ENCODE measurements around the gene CYYR1. TPM values are rescaled to one million over a fixed set of nuclear protein-coding genes. Genes with fewer than 3 reads are reported as not detected.

CYYR1 gene
- total and polyA plus RNA-seq, 2 experiments from 2014 or later: 0.19 TPM; not detected in 1

GRCh38 chr21:26572076-26572701 lies 897 bp downstream of the CYYR1 start:
- Histone ChIP-seq H3F3A (ENCODE audit: insufficient read depth) (no peaks in the 10 kb centered on the region), H3K9me3 (ENCODE audit: low read depth) (no peaks in the 10 kb centered on the region), H3K36me3 (ENCODE audit: low read depth) (no peaks in the 10 kb centered on the region), H3K27ac (no peak overlapping the region), H3K4me1 (ENCODE audit: insufficient read depth) (no peaks in the 10 kb centered on the region), H2AFZ (peak overlapping the region; percentile 71), H3K79me2 (ENCODE audit: insufficient read depth) (no peaks in the 10 kb centered on the region), H3K27me3 (replicated peaks; ENCODE audit: insufficient read depth) (peaks cover 34% of the 10 kb centered on the region), H3K9ac (no peak overlapping the region), H3K9me2 (ENCODE audit: insufficient read depth) (no peaks in the 10 kb centered on the region), H3K4me3 (peak overlapping the region; percentile 57), H4K20me1 (ENCODE audit: insufficient read depth) (no peaks in the 10 kb centered on the region), H3K4me2 (ENCODE audit: unreplicated experiment) (peak overlapping the region; percentile 66)
- in situ Hi-C loops (cut with MboI): no loop called here
- TF ChIP-seq EZH2phosphoT487 (IDR thresholded peaks at IDR 0.05; ENCODE audit: insufficient read depth, low read depth): no peak
- peak; percentile 76 for TF ChIP-seq EZH2 (IDR thresholded peaks at IDR 0.05; ENCODE audit: insufficient read depth, poor library complexity, severe bottlenecking)
- WGBS, 2 experiments (ENCODE audit: low coverage in 1 of 2, low lambda C conversion rate in 2 of 2, missing lambda C conversion rate in 2 of 2): 25 to 32% methylated on average over 11 of the region's 11 CpGs
- DNase-seq: no peak

- Histone ChIP-seq H3K4me3 (no peak overlapping the region), H2AFZ (no peak overlapping the region), H3K27me3 (replicated peaks; ENCODE audit: insufficient read depth) (peaks cover 34% of the 10 kb centered on the region), H3K9me3 (ENCODE audit: low read depth) (no peaks in the 10 kb centered on the region), H3K9ac (no peak overlapping the region), H3K27ac (no peak overlapping the region), H3K9me2 (ENCODE audit: insufficient read depth) (no peaks in the 10 kb centered on the region), H3K36me3 (ENCODE audit: low read depth) (no peaks in the 10 kb centered on the region), H3K79me2 (ENCODE audit: insufficient read depth) (no peaks in the 10 kb centered on the region), H4K20me1 (ENCODE audit: insufficient read depth) (no peaks in the 10 kb centered on the region), H3K4me2 (ENCODE audit: unreplicated experiment) (no peak overlapping the region), H3K4me1 (ENCODE audit: insufficient read depth) (no peaks in the 10 kb centered on the region), H3F3A (ENCODE audit: insufficient read depth) (no peaks in the 10 kb centered on the region)
- no peak for DNase-seq
- in situ Hi-C loops (cut with MboI): no loop called here
- WGBS, 2 experiments (ENCODE audit: low coverage in 1 of 2, low lambda C conversion rate in 2 of 2, missing lambda C conversion rate in 2 of 2): 89 to 96% methylated on average over 3 of the region's 3 CpGs
- TF ChIP-seq EZH2phosphoT487 (IDR thresholded peaks at IDR 0.05; ENCODE audit: insufficient read depth, low read depth) (no peak), EZH2 (IDR thresholded peaks at IDR 0.05; ENCODE audit: insufficient read depth, poor library complexity, severe bottlenecking) (no peak)
Observed at GRCh38 chr21:26570203-26570602, 2.9 kb downstream of the CYYR1 start.

GRCh38 chr21:26565546-26565945 lies 7.5 kb downstream of the CYYR1 start:
- H3K4me2 ChIP-seq (ENCODE audit: unreplicated experiment): no peak overlapping the region
- WGBS, 2 experiments (ENCODE audit: low coverage in 1 of 2, low lambda C conversion rate in 2 of 2, missing lambda C conversion rate in 2 of 2): 70 to 82% methylated on average over 2 of the region's 2 CpGs
- in situ Hi-C loops (cut with MboI): no loop called here
- no peaks in the 10 kb centered on the region for H3K4me1 ChIP-seq (ENCODE audit: insufficient read depth)
- H3K9me2 ChIP-seq (ENCODE audit: insufficient read depth): no peaks in the 10 kb centered on the region
- DNase-seq: no peak
- no peak overlapping the region for H2AFZ ChIP-seq
- H3K4me3 ChIP-seq: no peak overlapping the region
- H3K27me3 ChIP-seq (replicated peaks; ENCODE audit: insufficient read depth): 0 out of 2 replicates have a peak, but pooled peaks cover 9% of the 10 kb centered on the region
- H3K9me3 ChIP-seq (ENCODE audit: low read depth): no peaks in the 10 kb centered on the region
- no peak overlapping the region for H3K9ac ChIP-seq
- TF ChIP-seq EZH2 (IDR thresholded peaks at IDR 0.05; ENCODE audit: insufficient read depth, poor library complexity, severe bottlenecking) (no peak), EZH2phosphoT487 (IDR thresholded peaks at IDR 0.05; ENCODE audit: insufficient read depth, low read depth) (no peak)
- no peaks in the 10 kb centered on the region for H3K79me2 ChIP-seq (ENCODE audit: insufficient read depth)
- no peaks in the 10 kb centered on the region for H3F3A ChIP-seq (ENCODE audit: insufficient read depth)
- H4K20me1 ChIP-seq (ENCODE audit: insufficient read depth): no peaks in the 10 kb centered on the region
- H3K36me3 ChIP-seq (ENCODE audit: low read depth): no peaks in the 10 kb centered on the region
- H3K27ac ChIP-seq: no peak overlapping the region

GRCh38 chr21:26565111-26565510 lies 8.0 kb downstream of the CYYR1 start:
- H3F3A ChIP-seq (ENCODE audit: insufficient read depth): no peaks in the 10 kb centered on the region
- H3K4me2 ChIP-seq (ENCODE audit: unreplicated experiment): no peak overlapping the region
- TF ChIP-seq EZH2phosphoT487 (IDR thresholded peaks at IDR 0.05; ENCODE audit: insufficient read depth, low read depth): no peak
- TF ChIP-seq EZH2 (IDR thresholded peaks at IDR 0.05; ENCODE audit: insufficient read depth, poor library complexity, severe bottlenecking): no peak
- H2AFZ ChIP-seq: no peak overlapping the region
- in situ Hi-C loops (cut with MboI): no loop called here
- no peak overlapping the region for H3K9ac ChIP-seq
- no peaks in the 10 kb centered on the region for H3K79me2 ChIP-seq (ENCODE audit: insufficient read depth)
- no peaks in the 10 kb centered on the region for H3K9me3 ChIP-seq (ENCODE audit: low read depth)
- H3K36me3 ChIP-seq (ENCODE audit: low read depth): no peaks in the 10 kb centered on the region
- no peaks in the 10 kb centered on the region for H3K4me1 ChIP-seq (ENCODE audit: insufficient read depth)
- no peaks in the 10 kb centered on the region for H3K9me2 ChIP-seq (ENCODE audit: insufficient read depth)
- H3K27me3 ChIP-seq (replicated peaks; ENCODE audit: insufficient read depth): 0 out of 2 replicates have a peak, but pooled peaks cover 9% of the 10 kb centered on the region
- H3K27ac ChIP-seq: no peak overlapping the region
- H4K20me1 ChIP-seq (ENCODE audit: insufficient read depth): no peaks in the 10 kb centered on the region
- no peak for DNase-seq
- H3K4me3 ChIP-seq: no peak overlapping the region
- WGBS, 2 experiments (ENCODE audit: low coverage in 1 of 2, low lambda C conversion rate in 2 of 2, missing lambda C conversion rate in 2 of 2): 88 to 90% methylated on average over 6 of the region's 6 CpGs
